HepG2 (cell line): ENCODE measurements around the gene MARS2. TPM values are rescaled to one million over a fixed set of nuclear protein-coding genes. Genes with fewer than 3 reads are reported as not detected.

Experiments
- ATF1 ChIP-seq: IDR thresholded peaks from 2 replicates; pipeline ENCODE4 v1.6.1; 2016; ENCODE audit warnings: mild to moderate bottlenecking, control low read depth
- CBX5 ChIP-seq: sonication (generic); formaldehyde crosslinking; IDR thresholded peaks from 2 replicates; pipeline ENCODE4 v1.4.0; 2020; ENCODE audit warnings: missing genetic modification reagents, borderline replicate concordance
- EZH2 ChIP-seq: conservative IDR thresholded peaks from 2 replicates; pipeline ENCODE4 v1.6.1; 2012; ENCODE audit warnings: mild to moderate bottlenecking, low read depth, low read length, moderate library complexity
- FOXM1 ChIP-seq: sonication (generic); formaldehyde crosslinking; IDR thresholded peaks from 2 replicates; pipeline ENCODE4 v1.5.0; 2020; ENCODE audit warnings: missing genetic modification reagents
- KDM5A ChIP-seq: fragments of 200-600 bp; sonication (generic); IDR thresholded peaks from 2 replicates; pipeline ENCODE4 v1.7.0; 2018; ENCODE audit warnings: antibody characterized with exemption, mild to moderate bottlenecking, low read length, borderline replicate concordance
- KLF13 ChIP-seq: sonication (generic); formaldehyde crosslinking; IDR thresholded peaks from 2 replicates; pipeline ENCODE4 v1.4.0; 2020; ENCODE audit warnings: mild to moderate bottlenecking, missing genetic modification reagents
- NFIB ChIP-seq: sonication (generic); formaldehyde crosslinking; IDR thresholded peaks from 2 replicates; pipeline ENCODE4 v1.9.0; 2021; ENCODE audit warnings: missing genetic modification reagents, mild to moderate bottlenecking, borderline replicate concordance
- NR2F6 ChIP-seq, 2 experiments: IDR thresholded peaks; 2 replicates each; pipeline ENCODE4 v1.6.1; 2016; ENCODE audit warnings: antibody characterized with exemption in 1 of 2, mild to moderate bottlenecking in 1 of 2
- RELA ChIP-seq: sonication (generic); formaldehyde crosslinking; IDR thresholded peaks from 2 replicates; pipeline ENCODE4 v1.4.0; 2020; ENCODE audit warnings: missing genetic modification reagents
- RERE ChIP-seq: IDR thresholded peaks from 2 replicates; pipeline ENCODE4 v1.6.1; 2016; ENCODE audit warnings: low read depth, missing genetic modification reagents, missing compliant biosample characterization
- ZMYM3 ChIP-seq: sonication (generic); formaldehyde crosslinking; IDR thresholded peaks from 2 replicates; pipeline ENCODE4 v1.5.1; 2020; ENCODE audit warnings: mild to moderate bottlenecking, missing genetic modification reagents
- ZNF17 ChIP-seq: sonication (generic); formaldehyde crosslinking; IDR thresholded peaks from 2 replicates; pipeline ENCODE4 v1.5.0; 2020; ENCODE audit warnings: mild to moderate bottlenecking, missing genetic modification reagents
- ZNF33A ChIP-seq: sonication (generic); formaldehyde crosslinking; IDR thresholded peaks from 2 replicates; pipeline ENCODE4 v1.5.1; 2020; ENCODE audit warnings: missing genetic modification reagents, mild to moderate bottlenecking, moderate library complexity, borderline replicate concordance
- ZNF468 ChIP-seq: sonication (generic); formaldehyde crosslinking; IDR thresholded peaks from 2 replicates; pipeline ENCODE4 v1.8.0; 2022; ENCODE audit warnings: mild to moderate bottlenecking, moderate library complexity, missing genetic modification reagents
- polyA plus RNA-seq, 8 experiments: library from polyadenylated mRNA; depleted of rRNA in 3 of 8; stranded (reverse) in 7 of 8; unstranded in 1 of 8; fragments of >200 nt; fragmentation: Illumina TruSeq in 4 of 8; extraction: Trizol in 4 of 8; gene quantifications; 2 replicates each; pipeline versions ENCODE4 v1.2.1 to v1.2.3, GENCODE V29; 2011 to 2016; ENCODE audit warnings: low read depth in 4 of 8, missing spikeins in 1 of 8, mixed read lengths in 1 of 8; ENCODE audit not compliant: insufficient read depth in 1 of 8
- total RNA-seq, 5 experiments: library from RNA; depleted of rRNA; stranded (reverse); fragments of >200 nt; fragmentation: Illumina TruSeq; extraction: Trizol; gene quantifications; 2 replicates each; pipeline ENCODE4 v1.2.3, GENCODE V29; 2016; ENCODE audit warnings: low read depth in 1 of 5
- TF ChIP-seq, protein P1 (sequence below): sonication (generic); formaldehyde crosslinking; IDR thresholded peaks from 2 replicates; pipeline ENCODE4 v1.8.1; 2023; ENCODE audit warnings: mild to moderate bottlenecking, moderate library complexity, missing genetic modification reagents
- TF ChIP-seq, protein P2 (sequence below): sonication (generic); formaldehyde crosslinking; IDR thresholded peaks from 2 replicates; pipeline ENCODE4 v1.4.0; 2020; ENCODE audit warnings: low read depth, mild to moderate bottlenecking, missing genetic modification reagents
- TF ChIP-seq, protein P3 (sequence below): sonication (generic); formaldehyde crosslinking; IDR thresholded peaks from 2 replicates; pipeline ENCODE4 v1.4.0; 2020; ENCODE audit warnings: missing genetic modification reagents

The MARS2 gene
- total and polyA plus RNA-seq, 2 of the 13 experiments (the other 11 are each of a cell fraction or from before 2014, with no cell fraction given): 6.9 to 16.2 TPM

GRCh38 chr2:197705912-197706838, 1.0 kb downstream of the MARS2 start (continued):
- TF ChIP-seq RERE (CRISPR knock-in tag): no peak
- TF ChIP-seq NFIB: no peak; the same call in 1 of the 2 replicates
- TF ChIP-seq ZNF33A (CRISPR knock-in tag): no peak
- TF ChIP-seq, protein P1, sequence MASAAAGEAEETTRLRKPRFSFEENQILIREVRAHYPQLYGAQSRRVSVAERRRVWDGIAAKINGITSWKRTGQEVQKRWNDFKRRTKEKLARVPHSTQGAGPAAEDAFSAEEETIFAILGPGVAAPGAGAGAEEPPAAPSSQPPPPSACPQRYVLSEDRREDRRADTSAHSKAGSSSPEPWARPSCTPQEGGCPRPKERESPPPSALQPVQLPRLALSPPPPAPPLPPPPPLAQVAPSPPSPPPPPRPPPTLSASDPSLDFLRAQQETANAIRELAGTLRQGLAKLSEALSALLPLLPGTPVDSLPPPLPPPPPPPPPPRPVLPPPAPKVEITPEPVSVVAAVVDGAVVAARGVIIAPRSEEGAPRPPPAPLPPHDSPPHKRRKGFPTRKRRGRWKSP (CRISPR knock-in tag): no peak; the same call in 1 of the 2 replicates
- no peak for TF ChIP-seq ATF1 (CRISPR knock-in tag)
- TF ChIP-seq, protein P2, sequence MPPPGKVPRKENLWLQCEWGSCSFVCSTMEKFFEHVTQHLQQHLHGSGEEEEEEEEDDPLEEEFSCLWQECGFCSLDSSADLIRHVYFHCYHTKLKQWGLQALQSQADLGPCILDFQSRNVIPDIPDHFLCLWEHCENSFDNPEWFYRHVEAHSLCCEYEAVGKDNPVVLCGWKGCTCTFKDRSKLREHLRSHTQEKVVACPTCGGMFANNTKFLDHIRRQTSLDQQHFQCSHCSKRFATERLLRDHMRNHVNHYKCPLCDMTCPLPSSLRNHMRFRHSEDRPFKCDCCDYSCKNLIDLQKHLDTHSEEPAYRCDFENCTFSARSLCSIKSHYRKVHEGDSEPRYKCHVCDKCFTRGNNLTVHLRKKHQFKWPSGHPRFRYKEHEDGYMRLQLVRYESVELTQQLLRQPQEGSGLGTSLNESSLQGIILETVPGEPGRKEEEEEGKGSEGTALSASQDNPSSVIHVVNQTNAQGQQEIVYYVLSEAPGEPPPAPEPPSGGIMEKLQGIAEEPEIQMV: peak; percentile 53; the same call in 1 of the 2 replicates
- TF ChIP-seq CBX5 (CRISPR knock-in tag): no peak
- no peak for TF ChIP-seq ZNF17
- TF ChIP-seq, protein P3, sequence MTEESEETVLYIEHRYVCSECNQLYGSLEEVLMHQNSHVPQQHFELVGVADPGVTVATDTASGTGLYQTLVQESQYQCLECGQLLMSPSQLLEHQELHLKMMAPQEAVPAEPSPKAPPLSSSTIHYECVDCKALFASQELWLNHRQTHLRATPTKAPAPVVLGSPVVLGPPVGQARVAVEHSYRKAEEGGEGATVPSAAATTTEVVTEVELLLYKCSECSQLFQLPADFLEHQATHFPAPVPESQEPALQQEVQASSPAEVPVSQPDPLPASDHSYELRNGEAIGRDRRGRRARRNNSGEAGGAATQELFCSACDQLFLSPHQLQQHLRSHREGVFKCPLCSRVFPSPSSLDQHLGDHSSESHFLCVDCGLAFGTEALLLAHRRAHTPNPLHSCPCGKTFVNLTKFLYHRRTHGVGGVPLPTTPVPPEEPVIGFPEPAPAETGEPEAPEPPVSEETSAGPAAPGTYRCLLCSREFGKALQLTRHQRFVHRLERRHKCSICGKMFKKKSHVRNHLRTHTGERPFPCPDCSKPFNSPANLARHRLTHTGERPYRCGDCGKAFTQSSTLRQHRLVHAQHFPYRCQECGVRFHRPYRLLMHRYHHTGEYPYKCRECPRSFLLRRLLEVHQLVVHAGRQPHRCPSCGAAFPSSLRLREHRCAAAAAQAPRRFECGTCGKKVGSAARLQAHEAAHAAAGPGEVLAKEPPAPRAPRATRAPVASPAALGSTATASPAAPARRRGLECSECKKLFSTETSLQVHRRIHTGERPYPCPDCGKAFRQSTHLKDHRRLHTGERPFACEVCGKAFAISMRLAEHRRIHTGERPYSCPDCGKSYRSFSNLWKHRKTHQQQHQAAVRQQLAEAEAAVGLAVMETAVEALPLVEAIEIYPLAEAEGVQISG (CRISPR knock-in tag): no peak
- TF ChIP-seq EZH2: no peak
- no peak for TF ChIP-seq RELA (CRISPR knock-in tag)
- TF ChIP-seq ZMYM3 (CRISPR knock-in tag): peak; percentile 36; the same call in 1 of the 2 replicates
- TF ChIP-seq KDM5A: 0 out of 2 replicates have a peak, but pooled peaks have one; percentile 4
- no peak for TF ChIP-seq ZNF468 (CRISPR knock-in tag)
- TF ChIP-seq NR2F6 (IDR thresholded peaks at IDR 0.05): no peak
- 0 out of 2 replicates have a peak, but pooled peaks have one; percentile 20 for TF ChIP-seq NR2F6 (CRISPR knock-in tag; IDR thresholded peaks at IDR 0.05)
- TF ChIP-seq KLF13 (CRISPR knock-in tag): no peak
- TF ChIP-seq FOXM1: no peak
